ENCODE results near the gene KIF18A.

The KIF18A gene

GRCh38 chr11:28043930-28044709 is 63.8 kb downstream of the KIF18A start:
- no peak for DNase-seq

GRCh38 chr11:28040384-28040783 is 67.6 kb downstream of the KIF18A start:
- DNase-seq, result no peak

GRCh38 chr11:28038775-28039174 is 69.2 kb downstream of the KIF18A start:
- no peak for DNase-seq

GRCh38 chr11:28026634-28027290 is 81.2 kb downstream of the KIF18A start:
- DNase-seq, result no peak

- DNase-seq, result no peak
Measured at GRCh38 chr11:28017816-28018215, 90.1 kb downstream of the KIF18A start.

GRCh38 chr11:28011813-28012212 is 96.1 kb downstream of the KIF18A start:
- no peak for DNase-seq

- DNase-seq, result no peak
Measured at GRCh38 chr11:28009996-28010395, 98.0 kb downstream of the KIF18A start.

- no peak for DNase-seq
Measured at GRCh38 chr11:28009388-28009787, 98.6 kb downstream of the KIF18A start.

GRCh38 chr11:28003615-28004014 is 104.3 kb downstream of the KIF18A start:
- no peak for DNase-seq

- no peak for DNase-seq
Measured at GRCh38 chr11:27998552-27998951, 109.4 kb downstream of the KIF18A start.

GRCh38 chr11:27997344-27997743 is 110.6 kb downstream of the KIF18A start:
- no peak for DNase-seq

- no peak for DNase-seq
Measured at GRCh38 chr11:27996066-27996465, 111.9 kb downstream of the KIF18A start.

- DNase-seq, result no peak
Measured at GRCh38 chr11:27995083-27995482, 112.9 kb downstream of the KIF18A start.

- DNase-seq, result no peak
Measured at GRCh38 chr11:27991736-27992135, 116.2 kb downstream of the KIF18A start.

- DNase-seq, result no peak
Measured at GRCh38 chr11:27977527-27977926, 130.4 kb downstream of the KIF18A start.

- DNase-seq, result no peak
Measured at GRCh38 chr11:27977031-27977430, 130.9 kb downstream of the KIF18A start.

- no peak for DNase-seq
Measured at GRCh38 chr11:27976262-27976661, 131.7 kb downstream of the KIF18A start.

GRCh38 chr11:27973851-27974536 is 134.0 kb downstream of the KIF18A start:
- no peak for DNase-seq

GRCh38 chr11:27972522-27973170 is 135.3 kb downstream of the KIF18A start:
- no peak for DNase-seq

GRCh38 chr11:27971171-27971570 is 136.8 kb downstream of the KIF18A start:
- no peak for DNase-seq

All from right kidney (tissue), 1 donor.